Stimulated activated naive CD8-positive, alpha-beta T cell treated with anti-CD3 and anti-CD28 coated beads, Interleukin-15, amount 100 ng/mL, for 72 hours (primary cell): ENCODE results near the gene CTBP2.
"Not testable (repeated sequence)": the region's sequence is repeated elsewhere in the genome, so short reads cannot be mapped to it uniquely, and the experiment has no call there.

Source experiments
- ATAC-seq: fragments of 150-1000 bp; cut with Tn5 transposase; 2 replicates; pipeline ENCODE4 v1.10.0; 2021; ENCODE audit warnings: mild to moderate bottlenecking, moderate library complexity
- DNase-seq, 2 donors: peaks; one replicate each; pipeline ENCODE4 v3.0.0; 2021 to 2022
- H3K27ac Mint-ChIP-seq, 2 donors: one replicate each; pipeline ENCODE4 v1.8.0; 2022; ENCODE audit warnings: mild to moderate bottlenecking in 2 of 2, mixed read lengths in 2 of 2, moderate library complexity in 2 of 2
- H3K27me3 Mint-ChIP-seq: one replicate; pipeline ENCODE4 v1.8.0; 2022; ENCODE audit warnings: mixed read lengths
- H3K4me1 Mint-ChIP-seq: one replicate; pipeline ENCODE4 v1.8.0; 2022; ENCODE audit warnings: mild to moderate bottlenecking, mixed read lengths
- H3K4me3 Mint-ChIP-seq, 2 donors: one replicate each; pipeline ENCODE4 v1.8.0; 2022; ENCODE audit warnings: mild to moderate bottlenecking in 2 of 2, mixed read lengths in 2 of 2, moderate library complexity in 1 of 2
- H3K9me3 Mint-ChIP-seq, 2 donors: one replicate each; pipeline ENCODE4 v1.8.0; 2022; ENCODE audit warnings: mixed read lengths in 2 of 2

Gene CTBP2

DNA sequence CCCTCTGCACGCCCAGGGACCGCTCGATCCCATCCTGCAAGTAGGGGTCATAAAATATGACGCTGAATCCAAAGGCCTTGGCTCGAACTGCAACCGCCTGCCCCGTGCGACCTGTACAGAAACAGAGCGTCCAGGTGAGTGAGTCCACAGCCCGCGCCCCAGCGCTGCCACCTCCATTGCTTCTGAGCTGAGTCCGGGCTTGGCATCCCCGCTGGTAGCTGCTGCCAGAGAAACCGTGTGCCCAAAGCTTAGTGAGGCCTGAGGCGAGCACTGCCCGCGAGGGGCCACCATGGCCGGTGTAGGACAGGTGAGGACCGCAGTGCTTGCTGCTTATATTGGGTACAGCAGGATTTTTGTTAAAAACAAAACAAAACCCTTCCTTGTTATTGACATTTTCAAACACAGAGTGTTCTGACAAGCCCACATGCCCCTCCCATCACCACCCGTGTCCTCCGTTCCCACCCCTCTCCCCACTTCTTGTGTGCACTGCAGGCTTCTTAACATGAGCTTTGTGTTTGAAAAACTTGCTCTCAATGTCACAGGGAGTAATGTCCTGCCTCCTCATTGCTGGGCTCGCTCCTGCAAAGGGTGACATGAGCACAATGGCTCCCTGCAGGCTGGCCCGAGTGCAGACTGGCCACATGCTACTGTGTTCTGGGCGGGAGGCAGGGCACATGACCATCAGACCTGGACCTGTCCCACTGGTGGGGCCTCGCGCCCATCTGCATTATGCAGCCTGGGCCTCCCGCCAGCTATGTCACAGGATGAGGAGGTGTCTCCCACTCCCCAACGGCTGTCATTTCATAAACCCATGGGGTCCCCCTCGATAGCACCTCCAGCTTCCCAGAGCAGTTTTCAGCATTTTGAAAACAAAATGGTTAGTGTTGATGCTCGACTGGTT, 165.5 kb downstream of the CTBP2 start:
- DNase-seq (no peak), ATAC-seq (no peak)
- Mint-ChIP-seq H3K9me3 (no peaks in the 10 kb centered on the region), H3K4me1 (peaks cover 1% of the 10 kb centered on the region), H3K4me3 (no peak overlapping the region), H3K27ac (no peak overlapping the region), H3K27me3 (no peaks in the 10 kb centered on the region)

DNA sequence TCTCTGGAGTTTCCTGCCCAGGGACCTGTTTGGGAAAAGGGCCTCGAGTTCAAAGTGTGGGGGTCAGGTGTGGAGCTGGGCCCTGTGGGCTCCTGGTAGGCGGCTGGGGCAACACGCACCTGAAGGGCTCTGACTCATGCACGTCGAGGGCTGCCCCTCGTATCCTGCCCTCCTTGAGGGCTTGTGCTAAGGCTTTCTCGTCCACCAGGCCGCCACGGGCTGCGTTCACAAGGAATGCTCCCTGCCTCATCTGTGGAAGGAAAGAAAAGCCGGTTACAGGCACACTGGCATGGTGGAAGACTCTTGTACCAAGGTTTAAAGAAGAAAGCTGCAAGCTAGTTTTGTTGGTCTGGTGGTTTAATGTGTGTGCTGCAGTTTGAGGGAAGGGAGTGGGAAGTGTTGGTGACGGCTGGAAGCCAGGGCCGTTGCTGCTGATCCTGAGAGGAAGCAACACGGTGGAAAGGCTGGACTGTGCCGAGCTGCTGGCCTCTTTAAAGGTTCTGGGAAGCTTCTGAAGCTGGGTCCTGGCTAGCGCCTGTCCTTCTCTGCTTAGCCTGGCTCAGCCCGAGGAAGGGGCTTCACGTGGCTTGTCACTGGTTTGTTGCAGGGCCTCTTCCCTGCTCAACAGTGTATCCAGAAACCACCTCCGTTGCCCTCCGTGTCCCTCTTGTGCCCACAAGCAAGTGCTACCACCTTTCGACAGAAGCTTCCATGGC, 166.5 kb downstream of the CTBP2 start:
- DNase-seq, result no peak

DNA sequence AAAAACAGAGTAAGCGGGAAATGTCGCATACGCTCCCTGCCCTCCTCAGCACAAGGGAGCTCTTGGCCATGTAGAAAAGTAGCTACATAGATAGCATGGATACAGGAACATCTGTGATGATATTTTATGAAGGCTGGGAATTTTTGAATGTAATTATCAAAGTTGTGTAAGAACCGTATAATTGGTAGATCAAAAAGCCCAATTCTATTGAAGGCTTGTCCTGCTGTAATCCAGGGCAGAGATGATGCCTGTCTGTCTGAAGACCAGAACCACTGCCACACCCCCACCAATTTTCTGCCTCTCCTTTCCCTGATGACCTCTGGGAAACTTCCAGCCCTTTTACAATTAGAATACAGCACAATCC, 167.0 kb downstream of the CTBP2 start:
- H3K4me3 Mint-ChIP-seq, result no peak overlapping the region
- ATAC-seq (no peak), DNase-seq (no peak)
- no peaks in the 10 kb centered on the region for H3K4me1 Mint-ChIP-seq
- H3K9me3 Mint-ChIP-seq, result no peaks in the 10 kb centered on the region
- H3K27ac Mint-ChIP-seq, result no peak overlapping the region
- no peaks in the 10 kb centered on the region for H3K27me3 Mint-ChIP-seq

More for the DNA sequence above, 166.5 kb downstream of the CTBP2 start:
- Mint-ChIP-seq H3K4me3 (no peak overlapping the region), H3K9me3 (no peaks in the 10 kb centered on the region), H3K27me3 (no peaks in the 10 kb centered on the region), H3K4me1 (no peaks in the 10 kb centered on the region), H3K27ac (peak overlapping the region in 1 of 2 donors; percentile 42)
- no peak for ATAC-seq

DNA sequence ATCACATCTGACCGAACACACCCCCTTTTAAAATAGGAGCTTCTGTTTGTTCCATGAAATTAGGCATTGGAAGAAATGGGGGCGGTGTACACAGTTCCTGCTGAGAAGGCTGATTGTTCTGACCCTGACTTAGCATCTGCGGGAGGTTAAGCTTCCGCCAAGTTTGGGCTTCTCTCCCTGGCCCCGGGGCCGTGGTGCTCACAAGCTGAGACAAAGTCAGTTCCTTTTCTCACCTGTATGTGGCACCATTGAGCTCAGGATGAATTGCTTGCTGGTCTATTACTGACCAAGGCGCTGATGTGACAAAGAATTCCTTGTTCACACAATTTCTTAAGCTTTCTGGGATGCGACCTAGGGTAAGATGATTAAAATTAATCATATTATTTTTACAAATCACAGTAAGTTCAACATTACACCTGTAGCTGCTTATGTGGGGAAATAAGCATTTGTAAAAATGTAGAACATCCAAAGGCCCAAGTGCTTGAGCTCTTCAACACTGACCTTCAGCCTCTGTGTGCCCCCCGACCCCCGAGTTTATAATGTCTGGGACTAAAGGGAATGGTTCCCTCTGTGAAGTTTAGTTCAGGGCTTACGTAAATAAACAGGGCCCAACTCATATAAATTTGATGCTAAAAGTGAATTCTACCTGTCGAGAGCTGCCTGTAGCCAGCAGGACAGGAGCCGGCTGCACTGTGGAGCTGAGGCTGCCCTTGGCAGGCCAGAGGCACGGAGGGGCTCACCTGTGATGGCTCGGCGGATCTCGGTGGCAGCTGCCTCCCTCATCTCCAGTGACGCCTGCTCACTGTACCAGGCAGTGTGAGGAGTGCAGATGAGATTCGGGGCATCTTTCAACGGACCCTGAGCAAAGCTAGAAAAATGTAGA, 167.7 kb downstream of the CTBP2 start:
- ATAC-seq, result peak; percentile 50
- DNase-seq, result peak; percentile 15 to 28
- H3K4me3 Mint-ChIP-seq, result no peak overlapping the region
- no peaks in the 10 kb centered on the region for H3K9me3 Mint-ChIP-seq
- H3K4me1 Mint-ChIP-seq, result no peaks in the 10 kb centered on the region
- no peaks in the 10 kb centered on the region for H3K27me3 Mint-ChIP-seq
- no peak overlapping the region for H3K27ac Mint-ChIP-seq

DNA sequence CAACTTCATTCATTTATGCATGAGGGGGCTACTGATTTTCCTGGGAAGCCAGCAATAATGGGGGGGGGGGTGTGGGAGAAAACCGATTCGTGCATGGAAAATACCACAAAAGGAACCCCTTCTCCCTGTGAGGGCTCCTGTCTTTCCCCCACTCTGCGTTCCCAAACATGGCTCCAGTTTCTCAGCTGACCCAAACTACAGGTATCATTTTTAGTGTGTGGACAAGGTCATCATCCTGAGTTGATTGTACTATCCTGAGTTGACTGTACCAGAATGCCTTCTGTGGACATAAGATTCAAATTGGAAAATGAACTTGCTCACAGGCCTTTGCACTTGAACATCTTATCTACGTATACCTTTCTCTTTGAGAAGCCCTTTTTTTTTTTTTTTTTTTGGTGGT, 168.5 kb downstream of the CTBP2 start:
- DNase-seq (no peak), ATAC-seq (no peak)
- H3K27me3 Mint-ChIP-seq, result no peaks in the 10 kb centered on the region
- no peaks in the 10 kb centered on the region for H3K4me1 Mint-ChIP-seq
- H3K4me3 Mint-ChIP-seq, result no peak overlapping the region
- peak overlapping the region in 1 of 2 donors; percentile 65 for H3K27ac Mint-ChIP-seq
- H3K9me3 Mint-ChIP-seq, result no peaks in the 10 kb centered on the region

DNA sequence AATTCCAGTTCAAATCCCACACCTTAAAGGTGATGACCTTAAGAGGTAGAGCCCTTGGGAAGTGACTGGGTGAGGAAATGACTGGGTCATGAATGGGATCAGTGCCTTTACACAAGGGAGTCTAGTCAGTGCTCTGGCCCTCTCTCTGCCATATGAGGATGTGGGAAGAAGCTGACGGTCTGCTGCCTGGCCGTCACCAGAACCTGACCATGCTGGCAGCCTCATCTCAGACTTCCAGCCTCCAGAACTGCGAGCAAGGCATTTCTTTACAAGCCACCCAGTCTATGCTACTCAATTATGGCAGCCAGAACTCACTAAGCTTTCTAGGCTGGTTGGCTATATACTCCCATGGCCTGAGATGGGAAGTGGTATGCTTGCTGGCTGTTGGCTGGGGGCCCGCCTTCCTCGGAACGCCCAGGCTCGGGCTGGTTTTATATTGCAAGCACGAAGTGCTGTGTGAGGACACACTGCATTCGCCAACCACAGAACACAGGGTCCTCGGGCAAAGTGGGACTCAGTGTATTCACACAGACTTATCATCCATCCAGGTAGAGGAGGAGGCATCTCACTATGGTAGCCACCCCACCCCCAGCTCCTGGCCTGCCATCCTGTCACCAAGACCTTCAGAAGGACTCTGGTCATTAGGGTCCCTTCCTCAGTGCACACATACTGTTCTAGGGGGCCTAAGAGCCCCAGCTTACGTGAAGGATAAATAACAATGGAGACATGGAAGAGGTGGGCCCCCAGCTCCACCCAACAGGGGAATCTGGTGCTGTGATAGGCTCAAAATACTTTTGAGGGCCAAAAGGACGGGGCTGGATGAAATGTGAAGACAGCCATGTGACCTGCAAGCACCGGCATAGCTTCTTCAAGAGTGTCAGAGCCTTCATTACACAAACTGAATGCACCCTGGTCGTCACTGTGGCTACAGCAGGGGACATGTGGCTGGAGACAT, 169.4 kb downstream of the CTBP2 start:
- H3K27me3 Mint-ChIP-seq, result no peaks in the 10 kb centered on the region
- ATAC-seq, result no peak
- H3K27ac Mint-ChIP-seq, result peak overlapping the region in 1 of 2 donors; percentile 65
- H3K4me1 Mint-ChIP-seq, result no peaks in the 10 kb centered on the region
- no peaks in the 10 kb centered on the region for H3K9me3 Mint-ChIP-seq
- no peak for DNase-seq
- H3K4me3 Mint-ChIP-seq, result no peak overlapping the region

DNA sequence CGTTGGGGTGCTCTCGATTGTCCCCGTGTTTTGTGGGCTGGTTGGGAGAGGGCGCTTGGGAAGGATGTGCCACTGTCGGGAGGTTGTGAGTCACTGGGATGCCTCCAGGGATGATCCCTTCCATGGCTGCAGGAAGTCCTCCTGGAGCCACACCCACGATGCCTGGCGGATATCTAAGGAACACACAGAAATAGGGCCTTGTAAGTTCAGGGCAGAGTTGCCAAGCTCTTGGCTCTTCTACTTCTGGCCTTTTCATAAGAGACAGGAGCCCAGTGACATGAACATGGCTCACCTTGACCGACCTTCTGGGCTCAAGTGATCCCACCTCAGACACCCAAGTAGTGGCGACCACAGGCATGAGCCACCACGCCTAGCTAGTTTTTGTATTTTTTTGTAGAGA, 170.8 kb downstream of the CTBP2 start:
- ATAC-seq (no peak), DNase-seq (no peak)
- H3K9me3 Mint-ChIP-seq, result no peaks in the 10 kb centered on the region
- H3K27ac Mint-ChIP-seq, result no peak overlapping the region
- H3K4me1 Mint-ChIP-seq, result no peaks in the 10 kb centered on the region
- no peak overlapping the region for H3K4me3 Mint-ChIP-seq
- H3K27me3 Mint-ChIP-seq, result no peaks in the 10 kb centered on the region

DNA sequence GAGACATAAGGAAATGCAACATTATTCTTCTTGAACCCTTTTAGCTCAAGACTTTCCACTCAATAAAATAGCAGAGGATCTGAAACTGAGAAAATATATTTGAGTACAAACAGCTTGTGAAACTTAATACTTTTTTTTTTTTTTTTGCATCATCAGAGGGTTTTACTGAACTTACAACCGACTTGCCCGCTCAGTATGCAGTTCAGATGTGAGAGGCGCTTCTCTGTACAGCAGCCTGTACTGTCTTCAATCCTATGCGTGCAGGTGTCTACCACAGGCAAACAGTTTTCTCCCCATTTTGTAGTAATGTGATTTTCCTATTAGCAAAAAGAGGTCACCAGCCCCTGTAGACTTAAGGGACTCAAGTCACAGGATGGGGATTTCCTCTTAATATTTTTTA, 171.6 kb downstream of the CTBP2 start:
- not testable (repeated sequence) for H3K4me1 Mint-ChIP-seq, H3K4me3 Mint-ChIP-seq, DNase-seq, ATAC-seq, H3K9me3 Mint-ChIP-seq, H3K27me3 Mint-ChIP-seq, H3K27ac Mint-ChIP-seq

DNA sequence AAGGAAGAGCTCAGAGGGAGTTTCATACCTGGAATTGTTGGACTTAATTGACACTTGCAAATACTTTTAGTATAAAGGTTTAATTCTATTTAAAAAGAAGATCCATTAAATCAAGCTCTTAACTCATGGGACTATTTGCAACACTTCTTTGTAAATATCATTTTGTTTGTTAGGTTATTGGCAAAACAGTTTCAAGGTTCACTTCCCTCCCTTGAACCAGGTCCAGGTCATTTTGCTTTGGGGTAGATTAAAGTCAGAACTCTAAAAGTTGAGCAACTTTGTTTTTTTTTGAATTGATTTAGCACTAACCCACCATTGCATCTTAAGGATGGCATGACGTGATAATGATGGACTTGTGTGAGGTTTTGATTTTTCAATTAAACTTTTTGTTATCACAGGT, 172.6 kb downstream of the CTBP2 start:
- Mint-ChIP-seq H3K9me3 (no peaks in the 10 kb centered on the region), H3K4me1 (peaks cover 10% of the 10 kb centered on the region), H3K27ac (no peak overlapping the region), H3K27me3 (no peaks in the 10 kb centered on the region), H3K4me3 (no peak overlapping the region)
- no peak for ATAC-seq
- no peak for DNase-seq

DNA sequence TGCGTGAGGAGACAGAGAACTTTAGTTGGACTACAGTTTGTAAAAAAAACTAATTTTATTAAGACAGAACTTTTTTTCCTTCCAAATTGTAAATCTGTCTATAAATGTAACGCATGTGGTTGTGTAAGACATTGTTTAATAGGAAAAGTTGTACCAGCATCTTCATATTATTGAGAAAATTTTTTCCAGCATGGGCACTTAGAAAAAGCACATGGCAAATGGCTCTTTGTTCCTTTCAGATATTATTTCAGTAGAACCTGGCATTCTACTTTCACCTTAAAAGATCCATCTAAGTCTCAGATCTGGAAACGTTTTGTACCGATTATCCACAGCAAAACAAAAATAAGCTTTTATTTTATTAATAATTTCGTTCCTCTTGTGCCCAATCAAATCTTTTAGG, 175.2 kb downstream of the CTBP2 start:
- ATAC-seq (no peak), DNase-seq (no peak)
- H3K27ac Mint-ChIP-seq, result no peak overlapping the region
- H3K4me1 Mint-ChIP-seq, result peaks cover 12% of the 10 kb centered on the region
- no peaks in the 10 kb centered on the region for H3K27me3 Mint-ChIP-seq
- no peaks in the 10 kb centered on the region for H3K9me3 Mint-ChIP-seq
- no peak overlapping the region for H3K4me3 Mint-ChIP-seq

DNA sequence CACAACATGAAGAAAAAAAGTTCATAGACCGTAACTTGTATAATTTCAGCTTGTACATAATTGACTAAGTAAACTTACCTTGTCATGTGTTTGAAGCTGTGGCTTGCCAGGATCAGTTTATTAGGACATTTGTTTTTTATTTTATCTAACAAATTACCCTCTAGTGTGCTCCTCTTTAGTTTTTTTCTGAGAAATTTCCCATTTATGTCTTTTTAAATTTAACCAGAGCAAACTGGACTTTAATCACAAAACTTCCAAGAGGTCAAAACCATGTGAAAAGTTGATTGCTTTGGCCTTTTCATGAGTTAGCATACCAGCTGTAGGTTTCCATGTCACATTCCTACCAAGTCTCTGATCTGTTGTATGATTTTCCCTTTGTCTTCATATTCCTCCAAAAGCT, 176.0 kb downstream of the CTBP2 start:
- H3K27ac Mint-ChIP-seq, result peak overlapping the region in 1 of 2 donors; percentile 91
- H3K4me1 Mint-ChIP-seq, result peaks cover 13% of the 10 kb centered on the region
- no peak for ATAC-seq
- H3K27me3 Mint-ChIP-seq, result no peaks in the 10 kb centered on the region
- DNase-seq, result no peak
- H3K9me3 Mint-ChIP-seq, result no peaks in the 10 kb centered on the region
- no peak overlapping the region for H3K4me3 Mint-ChIP-seq

DNA sequence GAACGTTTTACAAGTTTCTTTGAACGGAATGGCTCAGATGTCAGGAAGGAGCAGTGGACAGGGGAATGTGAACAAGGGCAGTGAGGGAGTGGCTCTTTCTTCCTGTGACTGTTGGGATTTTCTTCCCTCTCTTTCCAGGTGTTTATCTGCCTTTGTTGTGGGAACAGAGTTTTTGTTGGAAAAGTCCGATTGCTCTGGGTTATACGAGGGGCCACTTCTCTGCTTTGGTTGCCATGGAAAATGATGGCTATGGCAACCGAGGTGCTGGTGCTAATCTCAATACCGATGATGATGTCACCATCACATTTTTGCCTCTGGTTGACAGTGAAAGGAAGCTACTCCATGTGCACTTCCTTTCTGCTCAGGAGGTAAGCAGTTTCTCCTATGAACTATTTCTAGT, 177.0 kb downstream of the CTBP2 start:
- peaks cover 17% of the 10 kb centered on the region for H3K4me1 Mint-ChIP-seq
- H3K27me3 Mint-ChIP-seq, result no peaks in the 10 kb centered on the region
- no peaks in the 10 kb centered on the region for H3K9me3 Mint-ChIP-seq
- DNase-seq (no peak), ATAC-seq (no peak)
- no peak overlapping the region for H3K4me3 Mint-ChIP-seq
- no peak overlapping the region for H3K27ac Mint-ChIP-seq

DNA sequence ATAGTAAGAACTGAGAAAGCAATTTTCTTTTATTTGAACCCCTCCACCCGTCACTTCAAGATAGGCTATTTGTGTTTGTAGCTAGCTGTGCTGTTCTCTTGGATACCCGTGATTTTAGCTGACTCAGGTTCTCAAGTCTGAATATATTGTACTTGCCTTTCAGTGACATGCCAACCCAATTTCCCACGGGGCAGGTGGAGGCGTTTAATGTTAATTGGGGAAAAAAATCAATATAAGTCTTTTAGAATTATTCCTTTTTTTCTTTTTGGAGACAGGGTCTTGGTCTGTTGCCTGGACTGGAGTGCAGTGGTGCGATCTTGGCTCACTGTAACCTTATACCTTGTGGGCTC, 182.0 kb downstream of the CTBP2 start:
- Mint-ChIP-seq H3K27ac (no peak overlapping the region), H3K4me3 (no peak overlapping the region), H3K27me3 (no peaks in the 10 kb centered on the region), H3K9me3 (no peaks in the 10 kb centered on the region), H3K4me1 (peaks cover 36% of the 10 kb centered on the region)
- DNase-seq (no peak), ATAC-seq (no peak)

DNA sequence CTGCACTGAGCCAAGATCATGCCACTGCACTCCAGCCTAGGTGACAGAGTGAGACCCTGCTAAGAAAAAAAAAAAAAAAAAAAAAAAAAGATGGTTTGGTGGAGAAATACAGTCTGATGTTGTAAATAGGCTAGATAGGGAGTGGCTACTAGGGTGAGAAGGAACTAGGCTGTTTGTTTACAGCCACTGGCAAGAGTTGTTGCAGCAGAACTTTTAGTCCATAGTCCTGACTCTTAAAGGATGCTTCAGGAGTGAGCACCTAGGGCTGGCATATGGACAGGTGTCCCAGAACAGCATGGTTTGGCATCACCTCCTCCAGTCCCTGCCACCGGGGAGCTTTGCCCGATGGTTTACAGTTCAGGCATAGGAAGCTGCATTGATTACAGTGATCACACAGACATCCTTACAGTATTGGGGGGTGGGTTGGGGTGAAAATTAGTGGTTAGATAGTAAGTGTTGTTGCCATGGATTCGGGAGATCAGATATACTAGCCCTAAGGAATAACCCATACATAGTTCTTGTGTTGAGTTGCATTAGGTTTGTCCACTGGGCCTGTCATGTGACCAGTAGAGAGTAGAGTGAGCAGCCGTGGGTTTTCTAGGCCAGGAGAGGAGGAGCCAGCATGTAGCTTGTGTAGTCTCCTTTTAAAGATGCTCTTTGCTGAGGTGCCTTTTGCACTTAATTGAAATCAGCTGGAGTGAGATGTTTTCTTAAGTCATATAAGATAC, 182.6 kb downstream of the CTBP2 start:
- ATAC-seq (no peak), DNase-seq (no peak)
- H3K4me1 Mint-ChIP-seq, result peaks cover 31% of the 10 kb centered on the region
- no peaks in the 10 kb centered on the region for H3K27me3 Mint-ChIP-seq
- H3K4me3 Mint-ChIP-seq, result no peak overlapping the region
- peak overlapping the region in 1 of 2 donors; percentile 5 for H3K27ac Mint-ChIP-seq
- no peaks in the 10 kb centered on the region for H3K9me3 Mint-ChIP-seq
